ENCODE results near the gene SNCB. TPM values are rescaled to one million over a fixed set of nuclear protein-coding genes. Genes with fewer than 3 reads are reported as not detected.

The SNCB gene
- total RNA-seq, 2 experiments from 2014 or later = 0.31 TPM; not detected in 1

- H3K4me3 Mint-ChIP-seq = peak overlapping the region; percentile 86
- CTCF ChIA-PET = interaction anchor here (0.7 to 8.9 kb wide), 3 partner anchors 10 to 17 kb away, joined by 3 to 65 read pairs (median 25); partner anchors contain the start of genes EIF4E1B and SNCB
- peaks cover 4% of the 10 kb centered on the region for H3K36me3 Mint-ChIP-seq
- peak overlapping the region; percentile 78 for H3K27ac Mint-ChIP-seq
- no peaks in the 10 kb centered on the region for H3K27me3 Mint-ChIP-seq
- peak; percentile 34 for DNase-seq
- no peaks in the 10 kb centered on the region for H3K9me3 Mint-ChIP-seq
- POLR2A ChIA-PET = interaction anchor here (1.2 kb wide), 1 partner anchor 110 kb away, joined by 3 read pairs; the partner anchor contains the start of gene RNF44
- H3K4me1 Mint-ChIP-seq (ENCODE audit: low read depth) = peaks cover 55% of the 10 kb centered on the region
- intact Hi-C loops (cut with micrococcal nuclease) = loop anchor here (1.0 to 5.0 kb wide), 2 partner anchors 51 to 111 kb away; partner anchors contain the start of gene RNF44
Observed at GRCh38 chr5:176647843-176648473, 17.6 kb upstream of the SNCB start.

- CTCF ChIA-PET = interaction anchor here (0.6 to 8.9 kb wide), 12 partner anchors 10 to 360 kb away, joined by 3 to 65 read pairs (median 4); partner anchors contain the start of genes EIF4E1B, FAF2 and SNCB
- H3K9me3 Mint-ChIP-seq = no peaks in the 10 kb centered on the region
Observed at GRCh38 chr5:176647030-176647842, 16.9 kb upstream of the SNCB start, which contains the start of gene TSPAN17. TSPAN17 (plus strand) TSS chr5:176647484; CDS start chr5:176647616, 132 bp downstream.

GRCh38 chr5:176646707-176647029 lies 16.3 kb upstream of the SNCB start:
- POLR2A ChIA-PET = interaction anchor here (0.5 to 1.7 kb wide), 5 partner anchors 14 to 429 kb away, joined by 3 to 8 read pairs (median 5); partner anchors contain the start of genes EIF4E1B and SNCB
- intact Hi-C loops (cut with micrococcal nuclease) = loop anchor here (1.0 to 5.0 kb wide), 2 partner anchors 49 to 109 kb away; partner anchors contain the start of gene RNF44
- CTCF ChIA-PET = interaction anchor here (0.8 to 8.9 kb wide), 10 partner anchors 11 to 360 kb away, joined by 3 to 65 read pairs (median 4); partner anchors contain the start of gene FAF2

More at GRCh38 chr5:176647030-176647842, 16.9 kb upstream of the SNCB start, which contains the start of gene TSPAN17:
- POLR2A ChIA-PET = interaction anchor here (0.5 to 1.7 kb wide), 6 partner anchors 14 to 428 kb away, joined by 3 to 8 read pairs (median 4); partner anchors contain the start of genes EIF4E1B, RNF44 and SNCB
- Mint-ChIP-seq H3K4me3 (peak within 1 kb of the TSS; percentile 86), H3K36me3 (peaks cover 4% of the 10 kb centered on the region), H3K27me3 (no peaks in the 10 kb centered on the region), H3K4me1 (ENCODE audit: low read depth) (peaks cover 48% of the 10 kb centered on the region), H3K27ac (peak within 1 kb of the TSS; percentile 85)
- peak; percentile 100 for DNase-seq
- intact Hi-C loops (cut with micrococcal nuclease) = loop anchor here (1.0 to 5.0 kb wide), 2 partner anchors 50 to 110 kb away; partner anchors contain the start of gene RNF44

GRCh38 chr5:176646049-176646706 lies 15.8 kb upstream of the SNCB start:
- intact Hi-C loops (cut with micrococcal nuclease) = loop anchor here (5.0 kb wide), 1 partner anchor 49 kb away; no protein-coding TSS in a partner anchor
- H3K27me3 Mint-ChIP-seq = no peaks in the 10 kb centered on the region
- H3K36me3 Mint-ChIP-seq = no peaks in the 10 kb centered on the region
- no peak for DNase-seq
- peaks cover 41% of the 10 kb centered on the region for H3K4me1 Mint-ChIP-seq (ENCODE audit: low read depth)
- POLR2A ChIA-PET = interaction anchor here (0.6 to 1.7 kb wide), 3 partner anchors 15 to 286 kb away, joined by 3 to 8 read pairs (median 8); partner anchors contain the start of genes EIF4E1B and SNCB
- H3K4me3 Mint-ChIP-seq = peak overlapping the region; percentile 86
- peak overlapping the region; percentile 85 for H3K27ac Mint-ChIP-seq
- H3K9me3 Mint-ChIP-seq = no peaks in the 10 kb centered on the region
- CTCF ChIA-PET = interaction anchor here (0.8 to 8.9 kb wide), 5 partner anchors 12 to 229 kb away, joined by 3 to 65 read pairs (median 7); partner anchors contain the start of gene FAF2

More at GRCh38 chr5:176646707-176647029, 16.3 kb upstream of the SNCB start:
- Mint-ChIP-seq H3K27me3 (no peaks in the 10 kb centered on the region), H3K9me3 (no peaks in the 10 kb centered on the region), H3K36me3 (no peaks in the 10 kb centered on the region), H3K4me3 (peak overlapping the region; percentile 86), H3K27ac (peak overlapping the region; percentile 85), H3K4me1 (ENCODE audit: low read depth) (peaks cover 44% of the 10 kb centered on the region)
- no peak for DNase-seq

GRCh38 chr5:176644878-176645670 lies 14.7 kb upstream of the SNCB start:
- CTCF ChIA-PET = interaction anchor here (8.9 kb wide), 1 partner anchor 16 kb away, joined by 65 read pairs; no protein-coding TSS in a partner anchor
- Mint-ChIP-seq H3K9me3 (no peaks in the 10 kb centered on the region), H3K36me3 (no peaks in the 10 kb centered on the region), H3K4me3 (no peak overlapping the region), H3K27me3 (no peaks in the 10 kb centered on the region), H3K4me1 (ENCODE audit: low read depth) (peaks cover 31% of the 10 kb centered on the region), H3K27ac (no peak overlapping the region)
- intact Hi-C loops (cut with micrococcal nuclease) = loop anchor here (5.0 kb wide), 1 partner anchor 48 kb away; no protein-coding TSS in a partner anchor
- DNase-seq = no peak
- POLR2A ChIA-PET = no interaction called here

GRCh38 chr5:176644294-176644693 lies 14.0 kb upstream of the SNCB start:
- H3K36me3 Mint-ChIP-seq = no peaks in the 10 kb centered on the region
- no peaks in the 10 kb centered on the region for H3K27me3 Mint-ChIP-seq
- no peak for DNase-seq
- ChIA-PET CTCF (interaction anchor here (8.9 kb wide), 1 partner anchor 17 kb away, joined by 65 read pairs; no protein-coding TSS in a partner anchor), POLR2A (no interaction called here)
- intact Hi-C loops (cut with micrococcal nuclease) = no loop called here
- H3K4me3 Mint-ChIP-seq = no peak overlapping the region
- H3K4me1 Mint-ChIP-seq (ENCODE audit: low read depth) = peaks cover 25% of the 10 kb centered on the region
- H3K27ac Mint-ChIP-seq = no peak overlapping the region
- no peaks in the 10 kb centered on the region for H3K9me3 Mint-ChIP-seq

GRCh38 chr5:176643491-176644219 lies 13.3 kb upstream of the SNCB start:
- intact Hi-C loops (cut with micrococcal nuclease) = no loop called here
- H3K27ac Mint-ChIP-seq = no peak overlapping the region

GRCh38 chr5:176642675-176643490 lies 12.5 kb upstream of the SNCB start:
- H3K27me3 Mint-ChIP-seq = peaks cover under 1% of the 10 kb centered on the region
- H3K4me1 Mint-ChIP-seq (ENCODE audit: low read depth) = peaks cover 13% of the 10 kb centered on the region
- CTCF ChIA-PET = interaction anchor here (5.1 kb wide), 1 partner anchor 17 kb away, joined by 21 read pairs; no protein-coding TSS in a partner anchor
- no peaks in the 10 kb centered on the region for H3K36me3 Mint-ChIP-seq
- POLR2A ChIA-PET = interaction anchor here (0.5 kb wide), 1 partner anchor 291 kb away, joined by 3 read pairs; no protein-coding TSS in a partner anchor
- DNase-seq = no peak
- H3K4me3 Mint-ChIP-seq = no peak overlapping the region
- no peaks in the 10 kb centered on the region for H3K9me3 Mint-ChIP-seq
- intact Hi-C loops (cut with micrococcal nuclease) = no loop called here
- H3K27ac Mint-ChIP-seq = no peak overlapping the region

More at GRCh38 chr5:176643491-176644219, 13.3 kb upstream of the SNCB start:
- Mint-ChIP-seq H3K36me3 (no peaks in the 10 kb centered on the region), H3K4me3 (no peak overlapping the region), H3K27me3 (no peaks in the 10 kb centered on the region), H3K9me3 (no peaks in the 10 kb centered on the region), H3K4me1 (ENCODE audit: low read depth) (peaks cover 19% of the 10 kb centered on the region)
- DNase-seq = no peak
- ChIA-PET CTCF (interaction anchor here (5.1 to 8.9 kb wide), 2 partner anchors 16 to 17 kb away, joined by 21 to 65 read pairs; no protein-coding TSS in a partner anchor), POLR2A (interaction anchor here (0.5 kb wide), 1 partner anchor 292 kb away, joined by 3 read pairs; no protein-coding TSS in a partner anchor)

GRCh38 chr5:176640616-176641015 lies 10.3 kb upstream of the SNCB start:
- no peaks in the 10 kb centered on the region for H3K4me1 Mint-ChIP-seq (ENCODE audit: low read depth)
- intact Hi-C loops (cut with micrococcal nuclease) = no loop called here
- H3K4me3 Mint-ChIP-seq = no peak overlapping the region
- no peaks in the 10 kb centered on the region for H3K9me3 Mint-ChIP-seq
- H3K27me3 Mint-ChIP-seq = peaks cover 2% of the 10 kb centered on the region
- H3K36me3 Mint-ChIP-seq = no peaks in the 10 kb centered on the region
- no peak overlapping the region for H3K27ac Mint-ChIP-seq
- DNase-seq = no peak
- ChIA-PET CTCF (interaction anchor here (5.1 kb wide), 1 partner anchor 19 kb away, joined by 21 read pairs; no protein-coding TSS in a partner anchor), POLR2A (no interaction called here)

All from activated CD4-positive, alpha-beta memory T cell treated with anti-CD3 and anti-CD28 coated beads for 36 hours (primary cell).